K562 (cell line): ENCODE measurements around the gene PDCL3. TPM values are rescaled to one million over a fixed set of nuclear protein-coding genes. Genes with fewer than 3 reads are reported as not detected.
A peak's percentile ranks its signal among the peaks of the same experiment; 100 is the strongest.

Experiments
- ATAC-seq: fragments of 200-7000 bp; cut with Tn5 transposase; 3 replicates; pipeline ENCODE4 v1.9.1; 2020; ENCODE audit warnings: moderate library complexity
- BruUV-seq: library from RNA; stranded (reverse); fragments of 400-500 nt; replicated peaks from 2 replicates; lab custom pipeline; 2021; lab: Mats Ljungman, UMichigan
- CTCF ChIA-PET: fragments of 300-600 bp; formaldehyde crosslinking; extraction: SDS; loops from one replicate; lab custom pipeline; 2021; ENCODE audit warnings: low intra/inter-chr PET ratio; lab: Yijun Ruan, JAX
- POLR2A ChIA-PET: fragments of 300-600, 350-650 bp; sonication (Branson Sonifier 250); formaldehyde crosslinking; extraction: SDS; loops from one replicate; lab custom pipeline; 2021; ENCODE audit warnings: antibody characterized with exemption, inconsistent platforms; lab: Yijun Ruan, JAX
- DNase-seq, 4 experiments: peaks; one replicate each; pipeline versions ENCODE4 v3.0.0 to v3.0.0-alpha.2; 2011 to 2018; ENCODE audit warnings: low spot score in 3 of 4, mixed read lengths in 3 of 4; ENCODE audit errors: extremely low read depth in 1 of 4
- FAIRE-seq: peaks from 2 replicates; lab custom pipeline; 2011; peaks lifted over from hg19 to GRCh38; lab: Jason Lieb, UNC
- H2AFZ ChIP-seq: 2 replicates; pipeline ENCODE4 v1.6.0; 2011; ENCODE audit warnings: low read depth, low read length, control low read depth, inconsistent platforms
- H3K27ac ChIP-seq: fragments of 200-600 bp; 3 replicates; pipeline ENCODE4 v1.8.0; 2011; ENCODE audit warnings: low read depth, mild to moderate bottlenecking, control low read depth, inconsistent platforms, low read length, moderate library complexity, mixed read lengths; ENCODE audit errors: extremely low read depth
- H3K27me3 ChIP-seq, 2 experiments: fragments of 300-600 bp in 1 of 2; 2 replicates in 1 of 2; 3 replicates in 1 of 2; pipeline versions ENCODE4 v1.6.0 to v1.8.0; 2011; ENCODE audit warnings: inconsistent platforms in 2 of 2, low read length in 2 of 2, mild to moderate bottlenecking in 1 of 2, mixed read lengths in 1 of 2, moderate library complexity in 1 of 2; ENCODE audit not compliant: control insufficient read depth in 2 of 2, insufficient read depth in 2 of 2
- H3K36me3 ChIP-seq: fragments of 300-600 bp; 3 replicates; pipeline ENCODE4 v1.8.0; 2011; ENCODE audit warnings: mild to moderate bottlenecking, low read length, inconsistent platforms; ENCODE audit not compliant: control insufficient read depth, insufficient read depth
- H3K4me1 ChIP-seq, 2 experiments: fragments of 200-600 bp in 1 of 2; replicated peaks in 1 of 2; 2 replicates in 1 of 2; 3 replicates in 1 of 2; pipeline versions ENCODE4 v1.5.1 to v1.8.0; 2011; ENCODE audit warnings: inconsistent platforms in 2 of 2, low read length in 2 of 2, mild to moderate bottlenecking in 1 of 2, mixed read lengths in 1 of 2, moderate library complexity in 1 of 2; ENCODE audit not compliant: control insufficient read depth in 2 of 2, insufficient read depth in 2 of 2
- H3K4me2 ChIP-seq: 2 replicates; pipeline ENCODE4 v1.6.1; 2011; ENCODE audit warnings: low read length, control low read depth, inconsistent platforms, mixed read lengths; ENCODE audit not compliant: insufficient read depth
- H3K4me3 ChIP-seq: fragments of 200-600 bp; sonication (generic), shearing (Covaris generic); 2 replicates; pipeline ENCODE4 v1.5.1; 2016; ENCODE audit warnings: control low read depth, inconsistent platforms
- H3K79me2 ChIP-seq: fragments of 200-600 bp; 3 replicates; pipeline ENCODE4 v1.8.0; 2011; ENCODE audit warnings: low read length, inconsistent platforms; ENCODE audit not compliant: control insufficient read depth, insufficient read depth
- H3K9ac ChIP-seq, 2 experiments: 2 replicates each; pipeline versions ENCODE4 v1.6.0 to v1.6.1; 2011; ENCODE audit warnings: low read depth in 2 of 2, low read length in 2 of 2, control low read depth in 1 of 2, inconsistent platforms in 1 of 2, mild to moderate bottlenecking in 1 of 2, mixed read lengths in 1 of 2; ENCODE audit not compliant: insufficient read depth in 1 of 2
- H3K9me1 ChIP-seq: one replicate; pipeline ENCODE4 v1.6.0; 2011; ENCODE audit warnings: inconsistent platforms, mild to moderate bottlenecking, low read length, moderate library complexity; ENCODE audit not compliant: control insufficient read depth, insufficient read depth
- H3K9me3 ChIP-seq: replicated peaks from 2 replicates; pipeline ENCODE4 v1.5.1; 2011; ENCODE audit warnings: low read depth, low read length, inconsistent platforms; ENCODE audit not compliant: control insufficient read depth, insufficient read depth
- H4K20me1 ChIP-seq: replicated peaks from 2 replicates; pipeline ENCODE4 v1.6.1; 2011; ENCODE audit warnings: low read length, inconsistent platforms, mixed read lengths; ENCODE audit not compliant: control insufficient read depth, insufficient read depth
- CTCF ChIP-seq, 3 experiments: IDR thresholded peaks in 2 of 3; conservative IDR thresholded peaks in 1 of 3; 2 replicates each; pipeline ENCODE4 v1.5.1; 2011 to 2012; ENCODE audit warnings: low read length in 3 of 3, mild to moderate bottlenecking in 3 of 3, control low read depth in 2 of 3, improper control_type of control experiment in 1 of 3, inconsistent platforms in 1 of 3, low read depth in 1 of 3, mixed read lengths in 1 of 3, moderate library complexity in 1 of 3; ENCODE audit not compliant: insufficient read depth in 2 of 3
- TFAP4 ChIP-seq: sonication (generic); formaldehyde crosslinking; IDR thresholded peaks from 2 replicates; pipeline ENCODE4 v1.8.0; 2022; ENCODE audit warnings: missing genetic modification reagents, mild to moderate bottlenecking, moderate library complexity, borderline replicate concordance
- WGBS: fragments of 100-300 bp; shearing (Covaris generic); methylation state at CpG from one replicate; pipeline ENCODE4 v1.1.6; 2016; ENCODE audit warnings: low coverage, mixed read lengths; ENCODE audit not compliant: insufficient coverage; ENCODE audit errors: missing lambda C conversion rate; 5-methylcytosine and 5-hydroxymethylcytosine counted together
- in situ Hi-C: fragments of 300-500 bp; cut with MboI; formaldehyde crosslinking; loops from 4 replicates; pipeline ENCODE4 v1.15.0; 2018; ENCODE audit warnings: inconsistent platforms, mixed read lengths
- intact Hi-C: fragments of 100-400 bp; cut with micrococcal nuclease; formaldehyde crosslinking; loops from 2 replicates; pipeline ENCODE4 v1.14.2; 2022
- polyA plus RNA-seq, 8 experiments: library from polyadenylated mRNA; depleted of rRNA in 4 of 8; stranded (reverse) in 5 of 8; unstranded in 3 of 8; fragments of >200 nt; fragmentation: Nextera tagmentation in 2 of 8; fragmentation: Illumina TruSeq in 1 of 8; extraction: Ambion mirVana in 2 of 8; extraction: Trizol in 1 of 8; gene quantifications; 2 replicates each; pipeline versions ENCODE4 v1.2.1 to v1.2.3, GENCODE V29; 2011 to 2014; ENCODE audit warnings: inconsistent platforms in 1 of 8, missing spikeins in 1 of 8
- total RNA-seq, 7 experiments: library from RNA; depleted of rRNA in 6 of 7; stranded (reverse); fragments of >200 nt in 6 of 7; fragmentation: Illumina TruSeq in 2 of 7; extraction: Trizol in 2 of 7; gene quantifications; 2 replicates each; pipeline versions ENCODE4 v1.2.1 to v1.2.3, GENCODE V29; 2011 to 2021; ENCODE audit warnings: low replicate concordance in 1 of 7

PDCL3 gene
- total and polyA plus RNA-seq, 9 of the 15 experiments (the other 6 are each of a cell fraction or from before 2014, with no cell fraction given), result 16.6 to 76.7 (median 26.9) TPM

- Histone ChIP-seq H4K20me1 (peaks cover 6% of the 10 kb centered on the region; the same call in 1 of the 2 replicates), H3K9ac (no peak overlapping the region), H3K79me2 (no peaks in the 10 kb centered on the region), H3K27ac (no peak overlapping the region), H3K4me2 (no peak overlapping the region), H3K36me3 (no peaks in the 10 kb centered on the region), H2AFZ (no peak overlapping the region), H3K27me3 (peaks cover 16 to 65% of the 10 kb centered on the region in 2 experiments), H3K9me1 (no peaks in the 10 kb centered on the region), H3K9me3 (no peaks in the 10 kb centered on the region), H3K4me3 (no peak overlapping the region), H3K4me1 (no peaks in the 10 kb centered on the region)
- FAIRE-seq (no peak), DNase-seq (no peak), ATAC-seq (no peak)
- ChIA-PET CTCF (no interaction called here), POLR2A (interaction anchor here (0.8 kb wide), 1 partner anchor 10 kb away, joined by 3 read pairs; no protein-coding TSS in a partner anchor)
- intact Hi-C loops (loop anchor here (10.0 kb wide), 1 partner anchor 123 kb away; no protein-coding TSS in a partner anchor), in situ Hi-C loops (loop anchor here (10.0 kb wide), 1 partner anchor 383 kb away; no protein-coding TSS in a partner anchor)
- TF ChIP-seq CTCF (IDR thresholded peaks at IDR 0.05 in 2 of 3, conservative IDR thresholded peaks at IDR 0.05 in 1 of 3; ENCODE audit: insufficient read depth in 2 of 3, low read depth in 1 of 3, low read length in 3 of 3) (peak in 1 of 3 experiments; percentile 1; a peak in 1 of 6 replicates), TFAP4 (CRISPR knock-in tag) (no peak)
- no TSS peak for BruUV-seq
- WGBS, result 2% methylated on average over 22 of the region's 24 CpGs
Measured at GRCh38 chr2:100611079-100612029, 48.6 kb downstream of the PDCL3 start.
